Coronary artery (tissue), 2 donors: Measurements from ENCODE around the gene CEP85L.

ENCODE experiments used
- DNase-seq: peaks from one replicate; pipeline ENCODE4 v3.0.0-alpha.2; 2017; ENCODE audit warnings: low spot score
- H3K27ac ChIP-seq, 2 donors: fragments of 200-600 bp; sonication (generic); one replicate each; pipeline ENCODE4 v1.5.1; 2016 to 2019
- H3K4me3 ChIP-seq: fragments of 200-600 bp; sonication (generic); 2 replicates; pipeline ENCODE4 v1.5.1; 2016; ENCODE audit warnings: mild to moderate bottlenecking, moderate library complexity
- TF ChIP-seq, protein P1 (sequence below): fragments of 200-600 bp; sonication (generic); IDR thresholded peaks from one replicate; pipeline ENCODE4 v1.5.1; 2019; ENCODE audit warnings: antibody characterized with exemption

CEP85L gene

DNA sequence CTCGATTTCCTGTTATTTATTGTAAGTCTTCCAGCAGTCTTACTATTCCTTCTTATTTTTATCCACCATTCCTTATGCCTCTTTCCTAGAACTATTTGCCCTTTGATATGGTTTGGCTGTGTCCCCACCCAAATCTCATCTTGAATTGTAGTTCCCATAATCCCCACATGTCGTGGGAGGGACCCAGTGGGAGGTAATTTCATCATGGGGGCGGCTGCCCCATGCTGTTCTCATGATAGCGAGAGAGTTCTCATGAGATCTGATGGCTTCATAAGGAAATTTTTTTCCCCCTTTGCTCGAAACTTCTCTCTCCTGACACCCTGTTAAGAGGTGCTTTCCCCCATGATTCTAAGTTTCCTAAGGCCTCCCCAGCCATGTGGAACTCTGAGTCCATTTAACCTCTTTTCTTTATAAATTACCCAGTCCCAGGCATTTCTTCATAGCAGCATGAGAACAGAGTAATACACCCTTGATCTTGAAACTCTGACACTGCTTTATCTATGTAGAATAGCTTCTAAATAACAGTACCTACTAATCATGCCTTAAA, 54.5 kb downstream of the CEP85L start:
- no peak overlapping the region for H3K27ac ChIP-seq
- DNase-seq, result no peak
- H3K4me3 ChIP-seq, result no peak overlapping the region
- TF ChIP-seq, protein P1, sequence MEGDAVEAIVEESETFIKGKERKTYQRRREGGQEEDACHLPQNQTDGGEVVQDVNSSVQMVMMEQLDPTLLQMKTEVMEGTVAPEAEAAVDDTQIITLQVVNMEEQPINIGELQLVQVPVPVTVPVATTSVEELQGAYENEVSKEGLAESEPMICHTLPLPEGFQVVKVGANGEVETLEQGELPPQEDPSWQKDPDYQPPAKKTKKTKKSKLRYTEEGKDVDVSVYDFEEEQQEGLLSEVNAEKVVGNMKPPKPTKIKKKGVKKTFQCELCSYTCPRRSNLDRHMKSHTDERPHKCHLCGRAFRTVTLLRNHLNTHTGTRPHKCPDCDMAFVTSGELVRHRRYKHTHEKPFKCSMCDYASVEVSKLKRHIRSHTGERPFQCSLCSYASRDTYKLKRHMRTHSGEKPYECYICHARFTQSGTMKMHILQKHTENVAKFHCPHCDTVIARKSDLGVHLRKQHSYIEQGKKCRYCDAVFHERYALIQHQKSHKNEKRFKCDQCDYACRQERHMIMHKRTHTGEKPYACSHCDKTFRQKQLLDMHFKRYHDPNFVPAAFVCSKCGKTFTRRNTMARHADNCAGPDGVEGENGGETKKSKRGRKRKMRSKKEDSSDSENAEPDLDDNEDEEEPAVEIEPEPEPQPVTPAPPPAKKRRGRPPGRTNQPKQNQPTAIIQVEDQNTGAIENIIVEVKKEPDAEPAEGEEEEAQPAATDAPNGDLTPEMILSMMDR, result no peak

DNA sequence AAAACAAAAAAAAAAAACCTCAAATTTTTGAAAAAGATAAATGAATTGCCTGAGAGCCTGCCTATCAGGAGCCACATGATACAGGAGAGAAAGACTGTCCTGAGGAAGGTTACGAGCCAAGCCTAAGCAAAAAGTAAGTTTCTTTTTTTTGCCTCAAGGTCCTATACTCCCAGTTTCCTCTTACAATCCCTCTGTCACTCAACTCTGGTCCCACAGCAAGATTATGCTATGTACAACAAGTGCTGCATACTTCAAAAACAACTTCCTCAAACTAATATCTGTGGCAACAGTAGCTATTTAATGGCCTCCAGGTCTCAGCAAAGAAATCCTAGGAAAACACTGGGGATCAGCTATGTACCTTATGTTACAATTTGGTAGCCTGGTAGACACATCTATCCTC, 56.5 kb downstream of the CEP85L start:
- TF ChIP-seq, protein P1, result no peak
- no peak for DNase-seq
- no peak overlapping the region for H3K4me3 ChIP-seq
- no peak overlapping the region for H3K27ac ChIP-seq

DNA sequence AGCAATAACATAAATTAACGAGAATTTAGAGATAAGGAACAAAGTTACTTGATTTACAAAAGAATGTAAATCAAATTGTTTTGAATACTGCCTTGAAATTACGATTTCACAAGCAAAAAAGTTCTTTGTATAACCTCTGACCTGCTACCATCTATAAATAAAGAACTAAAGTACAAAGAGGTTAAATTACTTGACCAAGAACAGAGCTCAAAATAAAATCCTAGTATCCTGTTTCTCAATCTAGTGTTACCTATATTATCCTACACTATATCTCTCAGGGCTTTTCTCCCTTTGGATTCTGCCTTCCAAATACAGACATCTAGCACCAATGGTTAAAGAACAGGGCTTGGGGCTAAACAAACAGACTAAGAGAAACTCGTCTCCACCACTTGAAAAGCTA, 59.5 kb downstream of the CEP85L start:
- Histone ChIP-seq H3K27ac (no peak overlapping the region), H3K4me3 (no peak overlapping the region)
- TF ChIP-seq, protein P1, result no peak
- DNase-seq, result no peak

DNA sequence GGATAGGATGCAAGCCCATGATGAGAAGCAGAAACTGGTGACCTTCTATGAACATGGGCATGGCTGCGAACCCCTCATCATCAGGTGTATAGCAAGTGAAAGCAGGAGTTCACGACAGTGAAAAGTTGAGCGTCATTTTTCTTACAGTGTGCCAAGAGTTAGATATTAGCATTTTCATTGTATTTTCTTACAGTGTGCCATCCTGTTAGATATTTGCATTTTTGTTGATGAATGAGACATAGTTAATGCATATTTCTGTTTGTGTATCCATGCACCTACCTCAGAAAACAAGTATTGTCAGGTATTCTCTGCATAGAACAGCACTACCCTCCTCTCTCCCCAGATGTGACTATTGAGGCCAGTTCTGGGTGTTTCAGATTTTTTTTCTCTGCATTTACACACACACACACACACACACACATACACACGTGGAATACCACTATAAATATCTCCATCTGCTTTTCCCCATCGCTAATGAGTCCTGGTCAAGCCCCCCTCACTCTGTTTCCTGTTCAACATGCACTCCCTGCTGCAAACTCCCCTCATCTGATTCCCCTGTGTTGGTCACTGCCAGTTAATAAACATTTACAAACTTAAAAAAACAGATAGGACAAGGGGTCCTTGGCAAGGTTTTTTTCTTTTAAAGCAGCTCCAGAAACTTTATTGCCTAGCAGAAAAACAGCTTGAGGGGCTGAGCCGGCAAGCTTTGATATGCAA, 61.6 kb downstream of the CEP85L start:
- TF ChIP-seq, protein P1, result no peak
- H3K4me3 ChIP-seq, result no peak overlapping the region
- DNase-seq, result no peak
- H3K27ac ChIP-seq, result no peak overlapping the region

DNA sequence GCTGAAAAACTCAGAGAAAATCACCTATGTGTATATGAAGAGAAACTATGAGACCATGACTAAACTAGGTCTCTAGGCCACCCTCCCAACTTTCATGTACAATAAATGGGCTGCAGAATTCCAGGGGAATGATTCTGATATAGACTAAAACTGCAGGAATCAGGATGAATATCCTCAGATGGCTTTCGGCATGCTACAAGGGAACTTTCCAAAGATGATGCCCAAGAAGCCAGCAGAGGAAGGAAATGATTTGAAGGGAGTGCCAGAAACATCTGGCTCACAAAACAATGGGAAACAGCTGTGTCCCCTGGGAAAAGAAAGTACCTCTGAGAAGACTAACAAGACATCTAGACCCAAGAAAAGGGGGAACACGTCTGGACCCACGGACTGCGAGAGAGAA, 62.2 kb downstream of the CEP85L start:
- DNase-seq, result no peak
- no peak overlapping the region for H3K4me3 ChIP-seq
- no peak overlapping the region for H3K27ac ChIP-seq
- TF ChIP-seq, protein P1, result no peak

DNA sequence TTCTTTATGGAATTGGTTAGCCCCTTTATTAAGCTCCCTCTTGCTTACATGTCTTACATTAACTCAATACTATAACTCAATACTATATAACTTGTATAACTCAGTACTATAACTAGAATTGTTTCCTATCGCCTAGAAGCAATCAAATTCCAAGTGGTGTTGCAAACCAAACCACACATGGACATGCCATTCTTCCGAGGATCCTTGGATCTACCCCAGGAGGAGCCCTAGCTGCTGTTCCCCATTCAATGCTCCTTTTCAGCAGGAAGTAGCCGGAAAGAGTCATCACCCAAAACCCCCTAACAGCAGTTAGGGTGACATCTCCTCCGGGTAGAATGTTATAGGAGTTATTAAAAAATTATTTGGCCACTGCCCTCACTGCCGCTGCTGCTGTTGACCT, 62.8 kb downstream of the CEP85L start:
- TF ChIP-seq, protein P1, result no peak

More for the DNA sequence above, 62.8 kb downstream of the CEP85L start:
- H3K27ac ChIP-seq, result no peak overlapping the region
- no peak for DNase-seq
- no peak overlapping the region for H3K4me3 ChIP-seq
